Activated T-cell treated with anti-CD3 and anti-CD28 coated beads, Interleukin-2, amount 50 U/mL, for 1 hour (primary cell): ENCODE measurements around the gene OR51F1.
"Not testable (repeated sequence)": the region's sequence is repeated elsewhere in the genome, so short reads cannot be mapped to it uniquely, and the experiment has no call there.

ENCODE experiments used
- DNase-seq: peaks from one replicate; pipeline ENCODE4 v3.0.0-alpha.2; 2020

Gene OR51F1

GRCh38 chr11:4769838-4770237, at the start of gene OR51F1:
OR51F1 (minus strand) TSS chr11:4769938; CDS start chr11:4769938, 0 bp downstream.
- DNase-seq, result no peak

- DNase-seq, result no peak
Measured at GRCh38 chr11:4809246-4809645, 39.5 kb upstream of the OR51F1 start.

- no peak for DNase-seq
Measured at GRCh38 chr11:4808476-4808875, 38.7 kb upstream of the OR51F1 start.

GRCh38 chr11:4804280-4804679, 34.5 kb upstream of the OR51F1 start, which contains the start of gene OR52R1:
OR52R1 (minus strand) TSS chr11:4804380; CDS start chr11:4804380, 0 bp downstream.
- DNase-seq, result no peak

GRCh38 chr11:4801316-4801715, 31.6 kb upstream of the OR51F1 start:
- not testable (repeated sequence) for DNase-seq

- DNase-seq, result no peak
Measured at GRCh38 chr11:4798427-4799183, 28.9 kb upstream of the OR51F1 start.

GRCh38 chr11:4797206-4797605, 27.5 kb upstream of the OR51F1 start:
- no peak for DNase-seq

- DNase-seq, result no peak
Measured at GRCh38 chr11:4782454-4782853, 12.7 kb upstream of the OR51F1 start.

GRCh38 chr11:4768094-4768493, 1.6 kb downstream of the OR51F1 start:
- DNase-seq, result no peak

GRCh38 chr11:4766420-4767043, 3.2 kb downstream of the OR51F1 start:
- DNase-seq, result no peak

- DNase-seq, result no peak
Measured at GRCh38 chr11:4763096-4763495, 6.6 kb downstream of the OR51F1 start.

- DNase-seq, result no peak
Measured at GRCh38 chr11:4751201-4751600, 18.5 kb downstream of the OR51F1 start.

- no peak for DNase-seq
Measured at GRCh38 chr11:4748438-4748837, 21.3 kb downstream of the OR51F1 start.

- no peak for DNase-seq
Measured at GRCh38 chr11:4740735-4741134, 29.0 kb downstream of the OR51F1 start.

- DNase-seq, result no peak
Measured at GRCh38 chr11:4727171-4727570, 42.6 kb downstream of the OR51F1 start.

GRCh38 chr11:4722616-4723534, 46.9 kb downstream of the OR51F1 start:
- DNase-seq, result not testable (repeated sequence)
